HG03378 (cell line): ENCODE measurements around the gene NEURL1B.

ENCODE experiments used
- ATAC-seq: cut with Tn5 transposase; IDR thresholded peaks from one replicate; pipeline ENCODE4 v1.9.1; 2021; ENCODE audit warnings: mild to moderate bottlenecking, moderate library complexity; ENCODE audit not compliant: unreplicated experiment

NEURL1B gene

GRCh38 chr5:172728481-172729241, 87.6 kb downstream of the NEURL1B start:
- no peak for ATAC-seq

- ATAC-seq = no peak
Measured at GRCh38 chr5:172729588-172729987, 88.5 kb downstream of the NEURL1B start.

- ATAC-seq = no peak
Measured at GRCh38 chr5:172730222-172730621, 89.2 kb downstream of the NEURL1B start.

GRCh38 chr5:172730981-172731679, 90.1 kb downstream of the NEURL1B start:
- ATAC-seq = no peak

- ATAC-seq = no peak
Measured at GRCh38 chr5:172731680-172732074, 90.6 kb downstream of the NEURL1B start.

GRCh38 chr5:172732201-172732865, 91.3 kb downstream of the NEURL1B start:
- no peak for ATAC-seq

- ATAC-seq = no peak
Measured at GRCh38 chr5:172733131-172733973, 92.3 kb downstream of the NEURL1B start.

GRCh38 chr5:172733974-172734346, 92.9 kb downstream of the NEURL1B start:
- no peak for ATAC-seq

GRCh38 chr5:172735141-172735831, 94.2 kb downstream of the NEURL1B start:
- no peak for ATAC-seq

- no peak for ATAC-seq
Measured at GRCh38 chr5:172736508-172737135, 95.6 kb downstream of the NEURL1B start.

GRCh38 chr5:172739375-172739774, 98.3 kb downstream of the NEURL1B start:
- no peak for ATAC-seq

- no peak for ATAC-seq
Measured at GRCh38 chr5:172740428-172741205, 99.6 kb downstream of the NEURL1B start.
